T47D (cell line): ENCODE data around the gene PRKAR1B.
"Not testable (repeated sequence)": the region's sequence is repeated elsewhere in the genome, so short reads cannot be mapped to it uniquely, and the experiment has no call there.

ENCODE experiments used
- DNase-seq, 2 experiments: peaks; one replicate each; pipeline versions ENCODE4 v3.0.0 to v3.0.0-alpha.2; 2011 to 2012; ENCODE audit warnings: low read depth in 1 of 2, low spot score in 1 of 2
- JUND ChIP-seq: IDR thresholded peaks from 2 replicates; pipeline ENCODE4 v1.6.1; 2012; ENCODE audit warnings: low read depth
- in situ Hi-C: cut with HindIII; loops from 2 replicates; pipeline ENCODE4 v1.10.0; 2016; ENCODE audit warnings: low sequenced_read_pairs, low pct_unique_long_range_greater_than_20kb

Gene PRKAR1B

DNA sequence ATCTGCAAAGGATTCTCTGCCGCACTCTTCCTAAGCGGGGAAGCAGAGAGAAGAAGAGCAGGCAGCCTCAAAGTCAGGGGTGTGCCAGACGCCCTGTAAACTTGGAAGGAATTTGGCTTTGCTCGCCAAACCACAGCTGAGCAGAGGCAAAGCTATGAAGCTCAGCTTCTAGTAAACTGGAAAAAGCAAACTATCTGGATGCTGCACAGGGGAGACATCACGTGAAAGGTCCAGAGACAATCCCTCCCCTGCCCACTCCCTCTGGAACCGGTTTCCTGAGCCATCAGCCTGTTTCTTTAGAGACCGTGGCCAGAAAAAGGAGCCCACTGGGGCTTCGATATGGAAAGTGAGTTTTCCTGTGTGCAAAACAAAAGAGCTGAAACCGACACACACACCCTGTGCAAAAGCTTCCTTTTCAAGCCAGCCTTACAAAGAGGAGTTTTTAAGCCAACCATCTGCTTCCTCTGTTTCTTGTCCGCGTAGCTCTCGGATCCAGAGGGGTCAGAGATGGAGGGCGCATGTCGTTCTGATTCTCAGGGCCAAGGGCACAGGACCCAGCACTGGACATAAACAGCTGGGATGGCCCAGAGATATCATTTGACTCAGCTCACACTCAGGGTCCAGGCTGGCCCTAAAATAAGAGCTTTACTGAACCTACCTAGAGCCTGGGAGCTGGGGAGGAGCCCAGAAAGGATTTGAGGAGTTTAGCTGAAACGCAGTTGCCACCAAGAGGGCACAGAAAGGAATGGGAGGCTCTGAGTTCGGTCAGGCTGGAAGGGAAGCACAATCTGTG, 58.7 kb downstream of the PRKAR1B start:
- in situ Hi-C loops = no loop called here
- TF ChIP-seq JUND = no peak

DNA sequence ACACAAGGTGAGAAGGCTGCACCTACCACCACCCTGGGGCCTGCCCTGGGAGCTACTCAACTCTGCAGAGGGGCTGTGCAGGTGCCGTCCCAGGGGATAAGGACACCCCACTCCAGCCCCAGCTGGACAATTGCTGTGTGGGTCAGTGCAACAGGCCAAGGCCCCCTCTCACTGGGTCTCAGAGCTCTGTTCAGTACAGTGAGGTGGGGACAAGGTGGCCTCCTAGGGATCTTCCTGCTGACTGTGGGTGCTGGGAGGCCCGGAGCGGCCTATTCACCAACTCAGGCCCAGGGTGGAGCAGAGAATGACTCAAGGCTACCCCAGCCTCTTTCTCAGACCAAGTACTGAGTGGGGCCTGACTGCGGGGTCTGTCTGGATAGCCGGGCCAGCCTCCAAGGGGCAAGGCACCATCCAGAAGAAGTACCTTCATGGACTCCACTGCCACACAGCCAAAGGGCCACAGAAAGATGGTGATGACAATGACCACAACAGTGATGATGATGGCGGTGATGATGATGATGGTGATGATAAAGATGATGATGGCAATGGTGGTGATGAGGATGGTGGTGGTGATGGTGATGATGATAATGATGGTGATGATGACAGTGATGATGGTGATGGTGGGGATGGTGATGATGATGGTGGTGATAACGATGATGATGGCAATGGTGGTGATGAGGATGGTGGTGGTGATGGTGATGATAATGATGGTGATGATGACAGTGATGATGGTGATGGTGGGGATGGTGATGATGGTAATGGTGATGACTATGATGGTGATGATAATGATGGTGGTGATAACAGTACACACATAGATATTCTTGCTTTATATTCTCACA, 60.4 kb downstream of the PRKAR1B start:
- DNase-seq = no peak
- in situ Hi-C loops = no loop called here
- TF ChIP-seq JUND = no peak

More for the DNA sequence above, 58.7 kb downstream of the PRKAR1B start:
- peak in 1 of 2 experiments; percentile 47 for DNase-seq

DNA sequence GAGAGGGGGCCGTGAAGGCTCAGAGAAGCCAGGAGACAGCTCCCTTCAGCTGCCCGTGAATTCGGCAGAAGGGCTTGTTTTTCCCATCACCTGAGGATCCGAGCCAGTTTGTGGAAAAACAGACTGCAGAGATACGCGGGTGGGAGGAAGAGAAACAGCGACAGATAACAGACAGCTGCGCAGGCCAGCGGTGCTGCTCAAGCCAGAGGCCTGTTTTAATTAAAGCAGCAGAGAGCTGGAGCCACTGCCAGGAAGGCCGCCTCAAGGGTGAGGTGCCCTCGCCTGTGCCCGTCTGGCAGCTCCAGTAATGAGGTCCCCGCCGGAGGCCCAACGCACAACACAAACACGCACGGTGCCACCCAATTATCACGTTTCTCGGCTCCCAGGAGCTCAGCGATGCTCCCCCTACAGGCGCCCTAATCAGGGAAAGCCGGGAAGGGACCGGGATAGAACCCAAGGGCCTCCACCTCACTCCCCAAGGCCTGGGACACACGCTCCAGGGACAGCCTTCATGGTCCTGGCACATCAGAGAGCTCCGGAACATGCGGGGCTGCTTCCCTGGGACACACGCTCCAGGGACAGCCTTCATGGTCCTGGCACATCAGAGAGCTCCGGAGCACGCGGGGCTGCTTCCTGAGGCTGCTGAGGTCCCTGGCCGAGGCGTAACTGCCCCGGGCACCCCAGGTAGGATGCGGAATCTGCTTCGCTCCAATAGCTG, 61.2 kb downstream of the PRKAR1B start:
- DNase-seq = no peak
- no peak for TF ChIP-seq JUND
- in situ Hi-C loops = no loop called here

DNA sequence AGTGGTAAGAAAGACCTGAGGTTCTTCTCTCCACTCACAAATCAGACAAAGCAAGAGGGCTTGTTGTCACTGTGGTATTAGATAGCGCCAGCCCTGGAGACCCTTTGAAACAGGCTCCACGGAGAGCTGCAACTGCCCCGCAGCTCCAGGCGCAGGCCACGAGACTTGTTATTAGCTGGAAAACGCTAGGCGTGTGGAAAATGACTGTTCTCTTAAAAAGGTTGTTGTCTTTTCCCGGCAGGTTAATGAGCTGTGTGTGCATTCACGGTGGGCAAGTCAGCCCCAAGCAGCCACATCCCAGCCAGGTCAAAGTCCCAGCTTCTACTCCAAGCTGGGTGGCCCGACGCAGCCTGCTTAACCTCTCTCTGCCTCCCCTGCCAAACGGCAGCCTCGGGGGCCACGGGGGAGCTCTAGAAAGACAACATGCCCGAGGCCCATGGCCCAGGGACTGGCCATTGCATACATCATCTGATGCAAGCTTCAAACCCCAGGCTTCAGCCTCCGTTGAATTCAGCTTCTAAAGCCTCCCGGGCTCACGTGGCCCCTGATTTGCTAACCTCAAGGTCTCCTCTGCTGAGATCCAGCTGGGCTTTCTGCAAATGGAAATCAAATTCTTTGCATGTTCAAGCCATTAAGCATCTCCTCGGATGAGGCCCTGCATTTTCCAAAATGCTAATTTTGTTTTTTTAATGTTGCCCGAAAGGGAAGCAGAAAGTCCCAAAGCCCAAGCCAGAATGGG, 61.9 kb downstream of the PRKAR1B start:
- in situ Hi-C loops = no loop called here
- no peak for TF ChIP-seq JUND
- DNase-seq = no peak

DNA sequence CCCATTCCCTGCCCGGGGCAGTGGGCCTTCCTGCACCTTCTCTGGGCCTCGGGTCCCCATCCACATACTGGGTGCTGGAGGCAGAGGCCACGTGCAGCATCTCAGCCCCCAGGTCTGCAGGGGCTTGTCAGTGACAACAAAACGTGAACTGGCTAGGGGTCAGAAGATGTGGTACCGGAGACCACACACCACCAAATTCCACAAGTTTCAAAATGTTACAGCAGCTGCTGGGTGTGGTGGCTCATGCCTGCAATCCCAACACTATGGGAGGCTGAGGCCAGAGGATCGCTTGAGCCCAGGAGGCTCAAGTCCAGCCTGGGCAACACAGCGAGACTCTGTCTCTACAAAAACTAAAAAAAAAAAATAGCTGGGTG, 62.7 kb downstream of the PRKAR1B start:
- TF ChIP-seq JUND = no peak
- in situ Hi-C loops = no loop called here
- DNase-seq = no peak

DNA sequence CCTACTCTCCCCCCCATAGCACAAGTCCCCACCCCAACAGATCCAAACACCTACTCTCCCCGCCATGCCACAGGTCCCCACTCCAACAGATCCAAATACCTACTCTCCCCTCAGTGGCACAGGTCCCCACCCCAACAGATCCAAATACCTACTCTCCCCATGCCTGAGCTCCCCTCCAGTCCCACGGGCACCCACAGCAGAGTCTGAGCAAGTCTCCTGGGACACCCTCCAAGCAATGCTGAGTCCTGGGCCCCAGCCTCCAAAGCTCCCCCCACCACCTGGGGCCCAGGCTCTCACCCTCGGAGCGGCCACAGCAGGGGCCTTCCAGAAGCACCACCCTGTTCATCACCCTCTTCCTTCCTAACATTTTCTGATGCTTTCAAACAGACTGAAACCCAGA, 64.5 kb downstream of the PRKAR1B start:
- DNase-seq = no peak
- in situ Hi-C loops = no loop called here
- no peak for TF ChIP-seq JUND

DNA sequence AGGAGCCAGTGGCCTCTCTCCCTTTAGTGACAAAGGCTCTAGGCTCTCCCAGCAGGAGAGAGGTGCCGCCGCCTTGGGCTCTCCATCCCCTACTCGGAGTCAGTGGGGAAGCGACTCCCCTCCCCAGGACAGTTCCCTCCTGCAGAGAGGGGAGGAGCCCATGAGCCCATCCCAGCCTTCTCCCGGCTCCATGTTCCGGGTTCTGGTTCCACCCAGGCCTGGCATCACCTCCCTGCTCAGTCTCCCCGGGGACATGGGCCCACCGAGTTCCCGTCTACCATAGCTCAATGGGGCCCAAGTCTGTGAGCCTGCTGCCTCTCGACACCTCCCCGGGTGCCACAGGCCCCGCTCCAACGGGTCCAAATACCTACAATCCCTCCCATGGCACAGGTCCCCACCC, 67.1 kb downstream of the PRKAR1B start:
- in situ Hi-C loops = no loop called here
- DNase-seq = no peak
- TF ChIP-seq JUND = no peak

DNA sequence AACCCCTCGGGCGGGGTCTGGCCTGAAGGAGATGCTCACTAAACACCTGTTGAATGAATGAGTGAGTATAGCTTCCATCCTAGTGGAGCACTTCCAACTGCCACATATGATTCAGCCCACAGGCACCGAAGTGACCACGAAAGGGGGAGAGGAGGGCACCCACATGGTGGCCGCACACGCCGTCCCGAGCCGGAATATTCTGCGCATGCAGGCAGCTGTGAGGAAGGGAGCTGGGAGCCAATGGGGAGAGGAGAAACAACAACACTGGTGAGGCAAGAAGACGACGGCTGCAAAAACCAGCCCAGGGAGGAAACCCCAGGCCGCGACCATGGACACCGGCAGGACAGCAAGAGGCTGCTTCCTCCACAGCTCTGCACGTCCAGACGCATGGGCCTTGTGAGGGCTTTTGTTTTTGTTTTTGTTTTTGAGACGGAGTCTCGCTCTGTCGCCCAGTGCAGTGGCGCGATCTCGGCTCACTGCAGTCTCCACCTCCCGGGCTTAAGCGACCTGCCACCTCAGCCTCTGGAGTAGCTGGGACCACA, 67.7 kb downstream of the PRKAR1B start:
- no peak for DNase-seq
- no peak for TF ChIP-seq JUND
- in situ Hi-C loops = no loop called here

DNA sequence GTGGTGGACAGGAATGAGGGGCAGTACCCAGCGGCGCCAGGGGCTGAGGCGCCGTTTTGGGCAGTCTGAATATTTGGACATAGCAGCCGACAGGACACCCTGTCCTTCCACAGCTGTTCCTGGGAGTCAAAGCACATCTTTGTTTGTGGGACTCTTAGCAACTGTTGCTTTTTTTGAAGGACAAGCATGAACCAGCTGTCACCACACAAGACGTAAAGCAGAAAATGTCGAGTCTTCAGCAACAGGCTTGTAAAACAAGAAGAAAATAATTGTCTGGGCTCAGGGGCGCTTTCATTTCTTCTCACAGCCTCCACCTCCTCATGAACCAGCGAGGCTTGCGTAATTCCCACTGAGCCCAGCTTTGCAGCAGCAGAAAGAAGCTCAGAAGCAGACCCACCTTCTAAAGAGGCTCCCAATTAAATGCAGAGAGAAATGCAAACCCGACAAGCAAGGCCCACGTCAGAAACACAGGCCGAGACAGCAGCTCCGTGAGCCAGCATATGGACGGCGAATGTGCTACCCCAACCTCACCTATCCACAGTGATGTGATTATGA, 69.4 kb downstream of the PRKAR1B start:
- peak in 1 of 2 experiments; percentile 15 for DNase-seq
- no peak for TF ChIP-seq JUND
- in situ Hi-C loops = no loop called here

DNA sequence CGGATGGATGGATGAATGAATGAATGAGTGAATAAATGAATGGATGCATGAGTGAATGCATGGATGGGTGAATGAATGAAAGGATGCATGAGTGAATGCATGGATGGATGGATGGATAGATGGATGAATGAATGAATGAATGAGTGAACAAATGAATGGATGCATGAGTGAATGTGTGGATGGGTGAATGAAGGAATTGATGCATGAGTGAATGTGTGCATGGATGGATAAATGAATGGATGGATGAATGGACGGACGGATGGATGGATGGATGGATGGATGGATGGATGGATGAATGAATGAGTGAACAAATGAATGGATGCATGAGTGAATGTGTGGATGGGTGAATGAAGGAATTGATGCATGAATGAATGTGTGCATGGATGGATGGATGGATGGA, 70.1 kb downstream of the PRKAR1B start:
- DNase-seq, in situ Hi-C loops: not testable (repeated sequence)

DNA sequence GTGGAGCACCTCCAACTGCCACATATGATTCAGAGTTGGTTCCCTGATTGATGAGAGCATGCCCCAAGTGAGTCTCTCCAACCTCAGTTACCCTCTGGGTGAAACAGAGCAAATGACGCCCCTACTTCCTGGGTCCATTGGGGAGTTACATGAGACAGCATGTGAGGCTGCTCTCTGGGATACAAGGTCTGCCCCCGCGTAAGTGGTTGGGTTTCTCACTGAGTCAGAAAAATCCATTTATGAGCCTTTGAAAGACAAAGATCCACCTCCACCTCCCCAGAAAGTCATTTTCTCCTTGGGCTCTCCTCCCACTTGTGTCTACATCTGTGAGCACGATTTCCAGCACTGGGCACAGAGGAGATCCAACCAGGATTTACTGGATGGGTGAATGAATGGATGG, 71.3 kb downstream of the PRKAR1B start:
- in situ Hi-C loops = no loop called here
- no peak for TF ChIP-seq JUND
- DNase-seq = no peak
